Hepatocyte (in vitro differentiated cells): ENCODE measurements around the gene XKR7. TPM values are rescaled to one million over a fixed set of nuclear protein-coding genes. Genes with fewer than 3 reads are reported as not detected.

Source experiments
- DNase-seq: peaks from one replicate; pipeline ENCODE4 v3.0.0-alpha.2; 2016; ENCODE audit warnings: low spot score
- H2AFZ ChIP-seq: fragments of 200-600 bp; sonication (generic); 2 replicates; pipeline ENCODE4 v1.6.0; 2016; ENCODE audit warnings: antibody characterized with exemption, mild to moderate bottlenecking
- H3K27ac ChIP-seq: fragments of 200-600 bp; sonication (generic); 2 replicates; pipeline ENCODE4 v1.5.1; 2016; ENCODE audit warnings: mild to moderate bottlenecking
- H3K27me3 ChIP-seq: fragments of 200-600 bp; sonication (generic); 2 replicates; pipeline ENCODE4 v1.6.1; 2016
- H3K36me3 ChIP-seq: fragments of 200-600 bp; sonication (generic); replicated peaks from 2 replicates; pipeline ENCODE4 v1.5.1; 2016; ENCODE audit warnings: low read depth; ENCODE audit not compliant: insufficient read depth
- H3K4me1 ChIP-seq: fragments of 200-600 bp; sonication (generic); 2 replicates; pipeline ENCODE4 v1.5.1; 2016; ENCODE audit warnings: mild to moderate bottlenecking, moderate library complexity; ENCODE audit not compliant: insufficient read depth
- H3K4me2 ChIP-seq: fragments of 200-600 bp; sonication (generic); 2 replicates; pipeline ENCODE4 v1.6.0; 2016
- H3K4me3 ChIP-seq: fragments of 200-600 bp; sonication (generic); 2 replicates; pipeline ENCODE4 v1.5.1; 2016; ENCODE audit warnings: mild to moderate bottlenecking
- H3K79me2 ChIP-seq: fragments of 200-600 bp; sonication (generic); 2 replicates; pipeline ENCODE4 v1.6.0; 2017; ENCODE audit warnings: mild to moderate bottlenecking
- H3K9me2 ChIP-seq: fragments of 200-600 bp; sonication (generic); replicated peaks from 2 replicates; pipeline ENCODE4 v1.6.0; 2017; ENCODE audit warnings: mild to moderate bottlenecking; ENCODE audit not compliant: insufficient read depth
- H3K9me3 ChIP-seq: fragments of 200-600 bp; sonication (generic); 2 replicates; pipeline ENCODE4 v1.5.1; 2016; ENCODE audit warnings: low read depth, mild to moderate bottlenecking
- H4K20me1 ChIP-seq: fragments of 200-600 bp; sonication (generic); 2 replicates; pipeline ENCODE4 v1.6.0; 2016; ENCODE audit warnings: mild to moderate bottlenecking; ENCODE audit not compliant: insufficient read depth, poor library complexity, severe bottlenecking
- CTCF ChIP-seq: fragments of 200-600 bp; sonication (generic); IDR thresholded peaks from 2 replicates; pipeline ENCODE4 v1.5.1; 2016; ENCODE audit warnings: antibody characterized with exemption, mild to moderate bottlenecking; ENCODE audit not compliant: poor library complexity
- EZH2 ChIP-seq: fragments of 200-600 bp; sonication (generic); IDR thresholded peaks from 2 replicates; pipeline ENCODE4 v1.6.1; 2016; ENCODE audit warnings: antibody characterized with exemption, mild to moderate bottlenecking, borderline replicate concordance
- EZH2phosphoT487 ChIP-seq: fragments of 200-600 bp; sonication (generic); IDR thresholded peaks from one replicate; pipeline ENCODE4 v1.6.1; 2018; ENCODE audit warnings: antibody characterized with exemption, mild to moderate bottlenecking, low read depth, moderate library complexity; ENCODE audit not compliant: unreplicated experiment, severe bottlenecking
- WGBS: methylation state at CpG from one replicate; pipeline ENCODE4 v1.1.6; 2016; ENCODE audit warnings: low lambda C conversion rate; ENCODE audit errors: missing lambda C conversion rate; 5-methylcytosine and 5-hydroxymethylcytosine counted together
- polyA plus RNA-seq: library from polyadenylated mRNA; unstranded; fragments of >200 nt; fragmentation: Nextera tagmentation; extraction: Ambion mirVana; gene quantifications from 2 replicates; pipeline ENCODE4 v1.2.1, GENCODE V29; 2016
- total RNA-seq: library from RNA; depleted of rRNA; stranded (reverse); fragments of >200 nt; gene quantifications from 2 replicates; pipeline ENCODE4 v1.2.3, GENCODE V29; 2014

Gene XKR7
- total and polyA plus RNA-seq, 2 experiments from 2014 or later, result 0.37 TPM; not detected in 1

GRCh38 chr20:31968291-31969126 is 558 bp downstream of the XKR7 start:
- Histone ChIP-seq H3K4me3 (no peak overlapping the region), H4K20me1 (no peaks in the 10 kb centered on the region), H3K4me1 (peaks cover 3% of the 10 kb centered on the region), H3K9me3 (no peaks in the 10 kb centered on the region), H2AFZ (no peak overlapping the region), H3K36me3 (no peaks in the 10 kb centered on the region), H3K9me2 (no peaks in the 10 kb centered on the region), H3K27ac (no peak overlapping the region), H3K4me2 (peak overlapping the region; percentile 77), H3K79me2 (no peaks in the 10 kb centered on the region), H3K27me3 (peaks cover 79% of the 10 kb centered on the region)
- peak; percentile 94 for DNase-seq
- WGBS, result 8% methylated on average over 41 of the region's 57 CpGs
- TF ChIP-seq EZH2, result no peak
- TF ChIP-seq EZH2phosphoT487, result no peak
- TF ChIP-seq CTCF, result no peak

DNA sequence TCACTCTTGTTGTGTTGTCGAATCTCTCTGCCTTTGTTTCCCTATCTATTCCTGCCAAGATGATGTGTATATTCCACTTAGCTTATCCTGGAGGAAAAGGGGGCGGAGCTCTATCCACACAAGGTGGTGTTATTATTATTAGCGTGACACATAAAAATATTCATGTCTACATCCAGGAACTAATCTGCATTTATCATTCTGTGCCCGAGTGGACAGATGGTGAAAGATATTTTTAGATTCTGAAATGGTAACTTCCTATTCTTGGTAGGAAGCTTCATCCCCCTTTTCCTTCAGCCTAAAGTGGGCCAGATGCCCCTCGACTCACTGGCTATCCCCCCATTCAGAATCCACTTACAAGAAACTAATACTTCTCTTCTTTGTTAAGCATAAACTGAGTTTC is 2.0 kb downstream of the XKR7 start:
- H2AFZ ChIP-seq, result no peak overlapping the region
- H3K4me1 ChIP-seq, result peaks cover 3% of the 10 kb centered on the region
- no peak overlapping the region for H3K27ac ChIP-seq
- no peak overlapping the region for H3K4me3 ChIP-seq
- H3K9me3 ChIP-seq, result no peaks in the 10 kb centered on the region
- TF ChIP-seq EZH2phosphoT487 (no peak), EZH2 (no peak), CTCF (no peak)
- H3K27me3 ChIP-seq, result peaks cover 70% of the 10 kb centered on the region
- no peaks in the 10 kb centered on the region for H3K9me2 ChIP-seq
- DNase-seq, result no peak
- no peaks in the 10 kb centered on the region for H3K79me2 ChIP-seq
- H3K36me3 ChIP-seq, result no peaks in the 10 kb centered on the region
- WGBS, result 78% methylated on average over 5 of the region's 5 CpGs
- no peaks in the 10 kb centered on the region for H4K20me1 ChIP-seq
- no peak overlapping the region for H3K4me2 ChIP-seq

GRCh38 chr20:31972471-31973021 is 4.6 kb downstream of the XKR7 start:
- WGBS, result 28% methylated on average over 4 of the region's 4 CpGs
- peaks cover 51% of the 10 kb centered on the region for H3K27me3 ChIP-seq

More at GRCh38 chr20:31972471-31973021, 4.6 kb downstream of the XKR7 start:
- Histone ChIP-seq H3K79me2 (no peaks in the 10 kb centered on the region), H3K4me1 (peaks cover 3% of the 10 kb centered on the region), H3K9me3 (no peaks in the 10 kb centered on the region), H2AFZ (no peak overlapping the region), H4K20me1 (no peaks in the 10 kb centered on the region), H3K36me3 (no peaks in the 10 kb centered on the region), H3K27ac (no peak overlapping the region), H3K9me2 (no peaks in the 10 kb centered on the region), H3K4me2 (no peak overlapping the region), H3K4me3 (no peak overlapping the region)
- DNase-seq, result no peak
- TF ChIP-seq EZH2, result no peak
- no peak for TF ChIP-seq CTCF
- no peak for TF ChIP-seq EZH2phosphoT487
